ENCODE results near the gene ACY1. TPM values are rescaled to one million over a fixed set of nuclear protein-coding genes. Genes with fewer than 3 reads are reported as not detected.

The ACY1 gene
- total and polyA plus RNA-seq, 8 donors = 8.0 to 60.6 (median 38.3) TPM; not detected in 1

DNA sequence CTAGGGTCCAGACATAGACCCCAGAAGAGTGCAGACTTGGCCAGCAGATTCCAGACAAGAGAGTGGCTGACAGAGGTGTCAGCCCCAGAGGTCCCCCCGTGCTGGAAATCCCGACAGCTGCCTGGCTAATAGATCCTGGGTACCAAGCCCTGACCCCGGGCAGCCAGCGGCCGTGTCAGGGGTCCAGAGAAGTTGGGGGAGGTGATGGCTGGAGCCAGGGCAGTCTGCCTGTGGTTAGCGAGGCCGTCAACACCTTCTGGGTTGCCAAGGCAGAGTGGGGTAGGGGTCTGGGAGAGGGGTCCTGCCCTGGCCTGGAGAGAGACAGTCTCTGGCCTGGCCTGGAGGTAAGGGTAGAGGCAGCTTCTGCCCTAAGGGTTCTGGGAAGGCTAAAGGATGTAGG, 37.5 kb downstream of the ACY1 start:
- Histone ChIP-seq H3K9me3 (no peaks in the 10 kb centered on the region), H3K36me3 (no peaks in the 10 kb centered on the region), H3K4me1 (peaks cover 0 to 25% (median 2%) of the 10 kb centered on the region in 4 donors), H3K4me3 (no peak overlapping the region), H3K27me3 (no peaks in the 10 kb centered on the region), H3K27ac (peak overlapping the region in 3 of 5 donors; percentile 8 to 29 (median 15))
- DNase-seq = no peak
- intact Hi-C loops (cut with DNase I; ENCODE audit: low total_unique reads) = no loop called here
- no peak for TF ChIP-seq EP300 (IDR thresholded peaks at IDR 0.05)
- TF ChIP-seq, protein P1, sequence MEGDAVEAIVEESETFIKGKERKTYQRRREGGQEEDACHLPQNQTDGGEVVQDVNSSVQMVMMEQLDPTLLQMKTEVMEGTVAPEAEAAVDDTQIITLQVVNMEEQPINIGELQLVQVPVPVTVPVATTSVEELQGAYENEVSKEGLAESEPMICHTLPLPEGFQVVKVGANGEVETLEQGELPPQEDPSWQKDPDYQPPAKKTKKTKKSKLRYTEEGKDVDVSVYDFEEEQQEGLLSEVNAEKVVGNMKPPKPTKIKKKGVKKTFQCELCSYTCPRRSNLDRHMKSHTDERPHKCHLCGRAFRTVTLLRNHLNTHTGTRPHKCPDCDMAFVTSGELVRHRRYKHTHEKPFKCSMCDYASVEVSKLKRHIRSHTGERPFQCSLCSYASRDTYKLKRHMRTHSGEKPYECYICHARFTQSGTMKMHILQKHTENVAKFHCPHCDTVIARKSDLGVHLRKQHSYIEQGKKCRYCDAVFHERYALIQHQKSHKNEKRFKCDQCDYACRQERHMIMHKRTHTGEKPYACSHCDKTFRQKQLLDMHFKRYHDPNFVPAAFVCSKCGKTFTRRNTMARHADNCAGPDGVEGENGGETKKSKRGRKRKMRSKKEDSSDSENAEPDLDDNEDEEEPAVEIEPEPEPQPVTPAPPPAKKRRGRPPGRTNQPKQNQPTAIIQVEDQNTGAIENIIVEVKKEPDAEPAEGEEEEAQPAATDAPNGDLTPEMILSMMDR (IDR thresholded peaks at IDR 0.05) = no peak
- TF ChIP-seq POLR2AphosphoS5 (IDR thresholded peaks at IDR 0.05) = no peak
- TF ChIP-seq POLR2A (IDR thresholded peaks at IDR 0.05) = no peak
- WGBS, 5 donors = 91 to 96% (median 93%) methylated on average over 6 to 7 of the region's 7 CpGs

DNA sequence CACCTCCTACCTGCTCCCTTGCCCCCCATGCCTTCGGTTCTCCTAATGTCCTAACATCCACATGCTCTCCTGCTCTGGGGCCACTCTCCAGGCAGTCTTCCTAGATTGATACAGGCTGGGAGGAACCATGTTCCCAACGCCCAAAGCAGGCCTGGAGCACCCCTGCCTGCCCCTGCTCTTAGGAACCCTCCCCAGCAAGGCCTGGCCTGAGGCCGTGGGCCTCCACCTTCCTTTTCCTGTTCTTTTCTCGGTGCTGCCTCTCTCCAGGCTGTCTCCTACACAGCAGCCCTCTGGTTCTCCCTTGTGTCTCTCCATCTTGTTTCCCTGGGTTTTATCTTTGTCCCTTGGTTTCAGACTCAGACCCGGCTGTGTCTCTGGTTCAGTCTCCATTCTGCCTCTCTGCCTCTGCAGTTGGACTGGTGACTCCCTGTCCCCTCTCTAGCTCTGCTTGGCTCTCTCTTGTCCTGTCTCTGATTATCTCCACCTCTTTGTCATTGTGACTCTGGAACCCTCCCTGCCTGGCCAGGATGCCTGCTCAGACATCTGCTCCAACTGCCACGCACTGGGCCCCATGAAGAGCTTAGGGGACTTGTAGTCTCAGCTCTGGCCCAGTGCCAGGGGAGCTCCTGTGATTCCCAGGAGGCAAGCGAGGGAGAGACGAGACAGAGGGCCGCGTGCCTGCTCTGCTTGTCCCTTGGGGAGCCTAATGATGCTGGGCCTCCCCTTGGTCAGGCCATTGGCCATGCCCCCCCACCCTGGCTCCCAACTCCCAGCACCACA, 38.3 kb downstream of the ACY1 start:
- WGBS, 5 donors = 71 to 88% (median 83%) methylated on average over 6 to 10 of the region's 10 CpGs
- peaks cover 0 to 25% (median 2%) of the 10 kb centered on the region in 4 donors for H3K4me1 ChIP-seq
- H3K9me3 ChIP-seq = no peaks in the 10 kb centered on the region
- no peak overlapping the region for H3K4me3 ChIP-seq
- peak in 1 of 2 donors; percentile 42 for DNase-seq
- TF ChIP-seq, protein P1 (IDR thresholded peaks at IDR 0.05) = no peak
- no peak for TF ChIP-seq POLR2AphosphoS5 (IDR thresholded peaks at IDR 0.05)
- H3K27me3 ChIP-seq = no peaks in the 10 kb centered on the region
- H3K27ac ChIP-seq = peak overlapping the region in 4 of 5 donors; percentile 4 to 40 (median 28)
- no peaks in the 10 kb centered on the region for H3K36me3 ChIP-seq
- intact Hi-C loops (cut with DNase I; ENCODE audit: low total_unique reads) = no loop called here

DNA sequence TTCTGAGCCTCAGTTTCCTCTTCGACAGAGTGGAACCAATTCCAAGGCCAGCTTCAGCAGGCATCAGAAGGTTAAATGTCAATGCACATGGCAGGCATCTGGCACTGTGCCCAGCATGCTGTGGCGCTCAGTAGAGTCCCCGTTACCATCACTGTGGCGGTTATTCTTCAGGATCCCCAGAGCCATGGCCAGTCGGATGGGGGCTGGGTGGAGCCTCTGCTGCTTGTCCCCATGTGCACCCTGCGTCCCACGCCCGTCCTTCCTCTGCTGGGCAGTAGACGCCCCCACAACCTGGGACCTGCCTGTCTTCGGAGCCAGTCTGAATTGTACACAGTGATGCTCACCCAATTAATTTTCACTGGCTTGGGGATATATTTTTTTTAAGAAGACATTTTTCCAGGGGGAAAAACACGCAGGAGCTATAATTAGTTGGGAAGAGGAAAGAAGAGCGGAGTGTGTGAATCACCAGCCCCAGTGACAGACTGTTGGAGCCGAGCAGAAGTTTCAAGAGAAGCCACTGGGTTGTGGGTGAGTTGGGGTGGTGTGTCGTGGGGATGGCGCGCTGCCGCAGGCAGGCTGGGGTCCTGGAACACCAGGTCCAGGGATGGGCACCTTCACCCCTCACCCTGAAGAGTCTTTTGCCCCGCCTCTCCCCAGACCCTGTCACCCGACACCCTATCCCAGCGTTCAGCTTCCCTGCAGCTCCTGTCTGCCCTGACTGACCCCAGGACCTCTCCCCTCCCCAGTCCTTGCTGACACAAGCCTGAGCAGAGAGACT, 39.2 kb downstream of the ACY1 start:
- H3K27ac ChIP-seq = peak overlapping the region in 3 of 5 donors; percentile 26 to 40 (median 29)
- no peak overlapping the region for H3K4me3 ChIP-seq
- no peak for DNase-seq
- no peaks in the 10 kb centered on the region for H3K9me3 ChIP-seq
- no peaks in the 10 kb centered on the region for H3K36me3 ChIP-seq
- WGBS, 5 donors = 75 to 85% (median 80%) methylated on average over 19 to 20 of the region's 20 CpGs
- intact Hi-C loops (cut with DNase I; ENCODE audit: low total_unique reads) = no loop called here
- H3K4me1 ChIP-seq = peaks cover 0 to 25% (median 2%) of the 10 kb centered on the region in 4 donors
- no peaks in the 10 kb centered on the region for H3K27me3 ChIP-seq
- no peak for TF ChIP-seq POLR2A (IDR thresholded peaks at IDR 0.05)
- TF ChIP-seq, protein P1 (IDR thresholded peaks at IDR 0.05) = no peak
- no peak for TF ChIP-seq EP300 (IDR thresholded peaks at IDR 0.05)
- TF ChIP-seq POLR2AphosphoS5 (IDR thresholded peaks at IDR 0.05) = no peak

DNA sequence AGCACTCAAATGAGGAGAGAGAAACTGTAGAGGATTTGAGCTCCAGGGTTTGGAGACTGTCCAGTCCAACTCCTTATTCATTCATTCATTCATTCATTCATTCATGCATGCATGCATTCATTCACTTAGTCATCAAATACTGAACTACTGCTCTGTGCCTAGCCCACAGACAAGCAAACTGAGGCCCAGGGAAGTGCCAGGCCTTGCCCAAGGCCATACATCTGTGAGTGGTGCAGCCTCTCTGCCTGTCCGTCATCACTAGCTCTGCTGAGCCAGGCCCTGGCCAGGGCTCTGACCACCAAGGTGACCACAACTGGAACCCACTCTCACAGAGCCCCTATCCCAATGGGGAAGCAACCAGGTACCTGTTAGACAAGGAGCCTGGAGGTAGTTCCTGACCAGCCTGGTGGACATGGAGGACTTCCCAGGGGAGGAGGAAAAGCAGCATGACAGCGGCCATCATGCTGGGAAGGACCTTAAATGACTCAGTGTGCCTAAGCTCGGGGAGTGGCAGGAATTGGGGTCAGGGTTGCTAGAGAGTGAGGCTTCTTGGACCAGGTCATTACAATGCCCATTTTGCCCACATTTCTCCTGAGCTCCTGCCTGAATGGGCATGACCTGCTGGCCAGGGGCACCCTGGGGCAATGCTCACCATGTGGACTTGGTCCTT, 39.9 kb downstream of the ACY1 start:
- DNase-seq = no peak
- TF ChIP-seq POLR2A (IDR thresholded peaks at IDR 0.05) (no peak), POLR2AphosphoS5 (IDR thresholded peaks at IDR 0.05) (no peak), EP300 (IDR thresholded peaks at IDR 0.05) (no peak)
- TF ChIP-seq, protein P1 (IDR thresholded peaks at IDR 0.05) = no peak
- Histone ChIP-seq H3K36me3 (no peaks in the 10 kb centered on the region), H3K9me3 (no peaks in the 10 kb centered on the region), H3K4me3 (no peak overlapping the region), H3K4me1 (peaks cover 0 to 25% (median 2%) of the 10 kb centered on the region in 4 donors), H3K27me3 (no peaks in the 10 kb centered on the region), H3K27ac (peak overlapping the region in 2 of 5 donors; percentile 23 to 29)
- intact Hi-C loops (cut with DNase I; ENCODE audit: low total_unique reads) = no loop called here
- WGBS, 5 donors = 86 to 94% (median 89%) methylated on average over 3 of the region's 3 CpGs
